GM18526 (cell line): ENCODE results near the gene CNPY1.

ENCODE experiments used
- POLR2A ChIP-seq: IDR thresholded peaks from 3 replicates; pipeline ENCODE4 v1.6.1; 2011; ENCODE audit not compliant: insufficient read length; ENCODE audit errors: extremely low read depth

CNPY1 gene

GRCh38 chr7:155584261-155584660 is 37.9 kb upstream of the CNPY1 start:
- TF ChIP-seq POLR2A, result no peak

GRCh38 chr7:155583636-155584035 is 37.3 kb upstream of the CNPY1 start:
- TF ChIP-seq POLR2A, result no peak

GRCh38 chr7:155581954-155582353 is 35.6 kb upstream of the CNPY1 start:
- TF ChIP-seq POLR2A, result no peak

- no peak for TF ChIP-seq POLR2A
Measured at GRCh38 chr7:155581107-155581830, 34.9 kb upstream of the CNPY1 start.

GRCh38 chr7:155580367-155580766 is 34.0 kb upstream of the CNPY1 start:
- no peak for TF ChIP-seq POLR2A

GRCh38 chr7:155579565-155579964 is 33.2 kb upstream of the CNPY1 start:
- no peak for TF ChIP-seq POLR2A

- TF ChIP-seq POLR2A, result no peak
Measured at GRCh38 chr7:155578016-155578415, 31.7 kb upstream of the CNPY1 start.

GRCh38 chr7:155577509-155577905 is 31.1 kb upstream of the CNPY1 start:
- no peak for TF ChIP-seq POLR2A

- no peak for TF ChIP-seq POLR2A
Measured at GRCh38 chr7:155576900-155577508, 30.6 kb upstream of the CNPY1 start.

- no peak for TF ChIP-seq POLR2A
Measured at GRCh38 chr7:155576416-155576815, 30.1 kb upstream of the CNPY1 start.

GRCh38 chr7:155574556-155575290 is 28.4 kb upstream of the CNPY1 start:
- no peak for TF ChIP-seq POLR2A

- no peak for TF ChIP-seq POLR2A
Measured at GRCh38 chr7:155571581-155572345, 25.4 kb upstream of the CNPY1 start.

- TF ChIP-seq POLR2A, result no peak
Measured at GRCh38 chr7:155570991-155571390, 24.6 kb upstream of the CNPY1 start.

- TF ChIP-seq POLR2A, result no peak
Measured at GRCh38 chr7:155570171-155570958, 24.0 kb upstream of the CNPY1 start.

GRCh38 chr7:155569681-155570080 is 23.3 kb upstream of the CNPY1 start:
- TF ChIP-seq POLR2A, result no peak
